Right lobe of liver (tissue), 4 donors: ENCODE measurements around the gene FOXP2.
"Not testable (repeated sequence)": the region's sequence is repeated elsewhere in the genome, so short reads cannot be mapped to it uniquely, and the experiment has no call there.

Experiments used
- CTCF ChIP-seq, 4 donors: fragments of 200-600 bp in 3 of 4; fragments of 450-650 bp in 1 of 4; IDR thresholded peaks; one replicate each; pipeline versions ENCODE4 v1.5.1 to v1.8.0; 2016 to 2022; ENCODE audit warnings: antibody characterized with exemption in 4 of 4, mild to moderate bottlenecking in 2 of 4
- POLR2A ChIP-seq: fragments of 450-650 bp; IDR thresholded peaks from one replicate; pipeline ENCODE4 v1.6.1; 2017; ENCODE audit warnings: antibody characterized with exemption, mild to moderate bottlenecking
- donor health status: DM: no; HTN: no; CAD: no.
- donor health status: DM: no; HTN: no; CAD: no.
- donor health status: DM: no; HTN: yes; CAD: no.

GRCh38 chr7:114547346-114547745 is 132.7 kb downstream of the FOXP2 start:
- not testable (repeated sequence) for TF ChIP-seq CTCF (IDR thresholded peaks at IDR 0.05); POLR2A
